ENCODE measurements around the gene MDFI. TPM values are rescaled to one million over a fixed set of nuclear protein-coding genes. Genes with fewer than 3 reads are reported as not detected.

The MDFI gene
- total and polyA plus RNA-seq, 2 experiments from 2014 or later, result 2.8 to 51.4 TPM

- Histone ChIP-seq H3K4me1 (ENCODE audit: insufficient read depth) (peaks cover 3% of the 10 kb centered on the region; the same call in 1 of the 2 replicates), H4K20me1 (replicated peaks; ENCODE audit: insufficient read depth) (no peaks in the 10 kb centered on the region; the same call in 1 of the 2 replicates), H3K79me2 (replicated peaks; ENCODE audit: insufficient read depth) (no peaks in the 10 kb centered on the region), H3K27me3 (ENCODE audit: insufficient read depth) (no peaks in the 10 kb centered on the region), H3F3A (replicated peaks; ENCODE audit: low read depth) (no peaks in the 10 kb centered on the region), H3K9me2 (ENCODE audit: insufficient read depth) (no peaks in the 10 kb centered on the region), H3K27ac (ENCODE audit: low read depth) (no peak overlapping the region), H2AFZ (no peak overlapping the region), H3K36me3 (ENCODE audit: insufficient read depth) (no peaks in the 10 kb centered on the region), H3K4me3 (no peak overlapping the region), H3K4me2 (no peak overlapping the region)
- Mint-ChIP-seq H3K4me1 (peaks cover 23% of the 10 kb centered on the region), H3K27me3 (ENCODE audit: insufficient read depth, low read depth, poor library complexity) (peaks cover 11% of the 10 kb centered on the region), H3K4me3 (no peak overlapping the region; the same call in 2 of the 3 replicates), H3K9me3 (no peaks in the 10 kb centered on the region), H3K27ac (no peak overlapping the region), H3K36me3 (ENCODE audit: low read depth) (peaks cover 41% of the 10 kb centered on the region)
- TF ChIP-seq EZH2phosphoT487 (IDR thresholded peaks at IDR 0.05; ENCODE audit: unreplicated experiment) (no peak), CREB1 (CRISPR knock-in tag; IDR thresholded peaks at IDR 0.05; ENCODE audit: low read depth) (no peak)
- no peak for DNase-seq (ENCODE audit: low spot score)
- no peak for ATAC-seq
These were observed 13.8 kb downstream of the MDFI start for GRCh38 chr6:41651962-41652657.

GRCh38 chr6:41652866-41653652 lies 14.8 kb downstream of the MDFI start:
- Histone ChIP-seq H4K20me1 (replicated peaks; ENCODE audit: insufficient read depth) (no peaks in the 10 kb centered on the region), H3F3A (replicated peaks; ENCODE audit: low read depth) (no peaks in the 10 kb centered on the region), H3K4me2 (no peak overlapping the region), H3K9me2 (ENCODE audit: insufficient read depth) (no peaks in the 10 kb centered on the region), H3K4me1 (ENCODE audit: insufficient read depth) (peaks cover 3% of the 10 kb centered on the region; the same call in 1 of the 2 replicates), H3K79me2 (replicated peaks; ENCODE audit: insufficient read depth) (no peaks in the 10 kb centered on the region), H2AFZ (no peak overlapping the region), H3K4me3 (no peak overlapping the region), H3K27me3 (ENCODE audit: insufficient read depth) (no peaks in the 10 kb centered on the region), H3K36me3 (ENCODE audit: insufficient read depth) (no peaks in the 10 kb centered on the region), H3K27ac (ENCODE audit: low read depth) (no peak overlapping the region)
- Mint-ChIP-seq H3K4me3 (no peak overlapping the region), H3K9me3 (no peaks in the 10 kb centered on the region; the same call in 2 of the 3 replicates), H3K36me3 (ENCODE audit: low read depth) (peaks cover 34% of the 10 kb centered on the region), H3K4me1 (peaks cover 25% of the 10 kb centered on the region), H3K27me3 (ENCODE audit: insufficient read depth, low read depth, poor library complexity) (peaks cover 16% of the 10 kb centered on the region), H3K27ac (no peak overlapping the region)
- DNase-seq (ENCODE audit: low spot score) (no peak), ATAC-seq (no peak)
- TF ChIP-seq EZH2phosphoT487 (IDR thresholded peaks at IDR 0.05; ENCODE audit: unreplicated experiment) (no peak), CREB1 (CRISPR knock-in tag; IDR thresholded peaks at IDR 0.05; ENCODE audit: low read depth) (no peak), EZH2 (IDR thresholded peaks at IDR 0.05; ENCODE audit: low read depth, unreplicated experiment) (no peak), ETS1 (IDR thresholded peaks at IDR 0.05) (no peak), CTCF (conservative IDR thresholded peaks at IDR 0.05; ENCODE audit: low read depth in 2 of 2) (no peak), ZNF114 (CRISPR knock-in tag; IDR thresholded peaks at IDR 0.05) (no peak), ZNF331 (CRISPR knock-in tag; IDR thresholded peaks at IDR 0.05; ENCODE audit: low read depth) (no peak), NANOG (IDR thresholded peaks at IDR 0.05; ENCODE audit: borderline replicate concordance) (no peak), POLR2AphosphoS5 (IDR thresholded peaks at IDR 0.05; ENCODE audit: low read depth) (no peak), REST (IDR thresholded peaks at IDR 0.05; ENCODE audit: unreplicated experiment) (no peak), STAT1 (IDR thresholded peaks at IDR 0.05; ENCODE audit: unreplicated experiment) (no peak)
